Mesodermal cell (in vitro differentiated cells): Measurements from ENCODE around the gene MS4A4A.

Experiments used
- H3K27ac ChIP-seq: 2 replicates; pipeline ENCODE4 v1.7.0; 2013; ENCODE audit warnings: mild to moderate bottlenecking, low read depth, low read length, moderate library complexity; ENCODE audit not compliant: severe bottlenecking
- H3K36me3 ChIP-seq: 2 replicates; pipeline ENCODE4 v1.7.1; 2013; ENCODE audit warnings: mild to moderate bottlenecking, low read length, moderate library complexity; ENCODE audit not compliant: control insufficient read depth, insufficient read depth
- H3K4me1 ChIP-seq: one replicate; pipeline ENCODE4 v1.7.1; 2013; ENCODE audit warnings: mild to moderate bottlenecking, low read length; ENCODE audit not compliant: insufficient read depth, control insufficient read depth, poor library complexity, severe bottlenecking
- H3K4me3 ChIP-seq: 2 replicates; pipeline ENCODE4 v1.7.0; 2013; ENCODE audit warnings: low read length, control low read depth, mild to moderate bottlenecking; ENCODE audit not compliant: insufficient read depth, poor library complexity, severe bottlenecking; ENCODE audit errors: extremely low read depth
- H3K9me3 ChIP-seq: 2 replicates; pipeline ENCODE4 v1.7.1; 2013; ENCODE audit warnings: mild to moderate bottlenecking, low read length, moderate library complexity; ENCODE audit not compliant: control insufficient read depth
- WGBS, 2 experiments: methylation state at CpG; one replicate each; pipeline ENCODE4 v1.1.5; 2013; ENCODE audit warnings: missing lambda C conversion rate in 2 of 2; ENCODE audit not compliant: insufficient coverage in 2 of 2; 5-methylcytosine and 5-hydroxymethylcytosine counted together

MS4A4A gene

DNA sequence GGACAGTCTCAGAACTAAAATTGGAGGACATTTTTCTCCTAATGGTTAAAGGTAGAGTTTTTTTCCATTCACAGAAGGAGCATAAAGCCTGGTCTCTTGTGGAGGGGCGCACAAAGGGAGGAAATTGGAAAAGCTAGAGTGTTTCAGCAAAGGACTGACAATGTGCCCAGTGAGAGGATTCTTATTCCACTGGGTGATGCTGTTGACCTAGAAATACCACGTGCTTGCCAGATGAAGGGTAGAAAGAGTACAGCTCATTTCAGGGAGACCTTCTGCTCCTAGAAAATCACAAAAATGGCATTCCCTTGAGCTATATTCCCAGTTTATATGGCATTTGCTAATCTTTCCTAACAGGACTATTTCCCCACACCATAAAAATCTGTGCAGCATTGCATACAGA is 67.7 kb downstream of the MS4A4A start:
- no peaks in the 10 kb centered on the region for H3K9me3 ChIP-seq
- H3K4me1 ChIP-seq, result no peaks in the 10 kb centered on the region
- no peak overlapping the region for H3K4me3 ChIP-seq
- 82% methylated on average over 1 of the region's 2 CpGs; no CpG with 5 or more reads in 1 of the 2 experiments for WGBS, 2 experiments
- H3K27ac ChIP-seq, result no peak overlapping the region
- no peaks in the 10 kb centered on the region for H3K36me3 ChIP-seq

DNA sequence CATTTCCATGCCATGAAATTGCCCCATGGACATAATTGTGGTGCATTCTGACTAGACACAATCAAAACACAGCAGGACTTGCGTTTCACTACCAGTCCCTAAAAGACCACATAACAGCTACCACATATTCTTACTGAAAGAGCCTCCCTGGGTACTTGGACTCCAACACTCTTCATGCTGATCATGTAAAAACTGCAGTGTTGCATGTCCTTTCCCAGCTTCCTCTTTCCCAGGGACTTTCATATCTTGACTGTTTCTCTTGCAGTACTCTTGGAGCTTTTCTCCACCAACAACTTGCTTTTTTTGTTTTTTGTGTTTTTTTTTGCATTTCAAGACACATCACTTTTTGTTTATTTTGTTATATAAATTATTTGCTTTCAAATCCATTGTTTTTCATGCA is 69.5 kb downstream of the MS4A4A start:
- H3K9me3 ChIP-seq, result peaks cover under 1% of the 10 kb centered on the region
- 86 to 100% methylated on average over 1 of the region's 1 CpG for WGBS, 2 experiments
- no peak overlapping the region for H3K4me3 ChIP-seq
- no peak overlapping the region for H3K27ac ChIP-seq
- no peaks in the 10 kb centered on the region for H3K36me3 ChIP-seq
- H3K4me1 ChIP-seq, result no peaks in the 10 kb centered on the region

DNA sequence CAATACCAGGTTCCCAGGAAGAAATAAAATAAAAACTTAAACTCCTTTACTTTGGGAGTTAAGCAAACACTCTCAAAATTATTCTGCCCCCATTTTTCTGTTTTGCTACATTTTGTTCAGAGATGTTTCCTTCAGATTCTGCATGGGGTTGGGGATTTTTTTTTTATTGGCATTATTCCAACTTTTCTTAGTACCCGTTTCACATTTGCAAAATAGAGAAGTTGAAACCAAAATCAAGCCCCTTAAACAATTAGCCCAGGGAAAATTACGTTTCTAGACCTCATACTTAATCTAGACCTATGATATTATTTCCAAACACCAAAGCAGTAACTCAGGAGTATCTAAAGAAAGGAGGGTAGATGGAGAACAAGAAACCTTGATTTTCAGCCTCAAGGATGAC is 77.3 kb downstream of the MS4A4A start:
- Histone ChIP-seq H3K4me3 (no peak overlapping the region), H3K9me3 (peaks cover 19% of the 10 kb centered on the region), H3K27ac (no peak overlapping the region), H3K36me3 (no peaks in the 10 kb centered on the region), H3K4me1 (no peaks in the 10 kb centered on the region)
- WGBS, 2 experiments, result no CpG with 5 or more reads among the region's 2 CpGs
